ENCODE measurements around the gene ARHGAP10. TPM values are rescaled to one million over a fixed set of nuclear protein-coding genes. Genes with fewer than 3 reads are reported as not detected.

ARHGAP10 gene, protein sequence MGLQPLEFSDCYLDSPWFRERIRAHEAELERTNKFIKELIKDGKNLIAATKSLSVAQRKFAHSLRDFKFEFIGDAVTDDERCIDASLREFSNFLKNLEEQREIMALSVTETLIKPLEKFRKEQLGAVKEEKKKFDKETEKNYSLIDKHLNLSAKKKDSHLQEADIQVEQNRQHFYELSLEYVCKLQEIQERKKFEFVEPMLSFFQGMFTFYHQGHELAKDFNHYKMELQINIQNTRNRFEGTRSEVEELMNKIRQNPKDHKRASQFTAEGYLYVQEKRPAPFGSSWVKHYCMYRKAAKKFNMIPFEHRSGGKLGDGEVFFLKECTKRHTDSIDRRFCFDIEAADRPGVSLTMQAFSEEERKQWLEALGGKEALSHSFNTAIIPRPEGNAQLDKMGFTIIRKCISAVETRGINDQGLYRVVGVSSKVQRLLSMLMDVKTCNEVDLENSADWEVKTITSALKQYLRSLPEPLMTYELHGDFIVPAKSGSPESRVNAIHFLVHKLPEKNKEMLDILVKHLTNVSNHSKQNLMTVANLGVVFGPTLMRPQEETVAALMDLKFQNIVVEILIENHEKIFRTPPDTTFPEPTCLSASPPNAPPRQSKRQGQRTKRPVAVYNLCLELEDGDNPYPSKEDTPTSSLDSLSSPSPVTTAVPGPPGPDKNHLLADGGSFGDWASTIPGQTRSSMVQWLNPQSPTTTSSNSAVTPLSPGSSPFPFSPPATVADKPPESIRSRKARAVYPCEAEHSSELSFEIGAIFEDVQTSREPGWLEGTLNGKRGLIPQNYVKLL
- 100 to 1,000 TPM; 131 to 217 (median 206) TPM for total RNA-seq

DNA sequence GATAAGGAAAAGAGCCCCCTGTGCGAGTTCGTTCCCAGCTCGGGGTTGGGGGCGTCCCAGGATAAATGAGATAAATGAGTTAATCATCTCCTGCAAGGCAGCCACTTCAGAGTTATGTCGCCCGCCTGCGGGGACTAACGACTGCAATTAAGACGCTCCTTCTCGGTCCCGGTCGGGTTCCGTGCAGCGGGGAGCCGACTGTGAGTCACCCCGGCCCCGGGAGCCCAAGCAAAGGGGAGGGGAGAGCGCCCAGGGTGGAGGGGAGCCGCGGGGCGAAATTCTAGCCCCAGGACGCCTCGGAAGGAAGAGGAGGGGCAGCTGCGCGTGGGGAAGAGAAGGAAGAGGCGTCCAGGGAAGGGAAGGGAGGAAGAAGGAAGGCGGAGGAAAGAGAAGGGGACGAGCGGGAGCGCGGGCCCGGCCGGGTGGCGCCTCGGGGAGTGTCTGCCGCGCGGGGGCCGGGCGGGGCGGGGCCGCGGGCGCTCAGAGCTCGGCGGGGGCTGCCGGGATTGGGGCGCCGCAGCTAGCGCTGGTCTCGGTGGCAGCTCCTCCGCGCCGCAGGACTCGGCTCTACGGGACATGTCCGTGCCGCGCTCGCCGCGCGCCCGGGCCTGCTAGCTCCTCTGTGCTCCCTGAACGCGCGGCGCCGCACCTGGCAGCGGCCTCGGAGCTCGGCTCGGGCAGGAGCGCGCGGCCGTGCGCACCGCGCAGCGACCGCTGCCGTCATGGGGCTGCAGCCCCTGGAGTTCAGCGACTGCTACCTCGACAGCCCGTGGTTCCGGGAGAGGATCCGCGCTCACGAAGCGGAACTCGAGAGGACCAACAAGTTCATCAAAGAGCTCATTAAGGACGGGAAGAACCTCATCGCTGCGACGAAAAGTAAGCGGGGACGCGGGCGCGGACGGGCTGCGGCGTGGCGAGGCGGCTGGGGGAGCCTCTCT, at the start of gene ARHGAP10:
TSS of gene ARHGAP10 (plus strand) at position 509 of the 938 bp plus-strand sequence. CDS start at position 723, 214 bp downstream.
- no peaks in the 10 kb centered on the region for H3K36me3 ChIP-seq
- 0 to 1% methylated on average over 70 to 85 of the region's 106 CpGs for WGBS, 2 donors
- peak; percentile 42 to 56 for DNase-seq (ENCODE audit: low spot score in 2 of 2)

DNA sequence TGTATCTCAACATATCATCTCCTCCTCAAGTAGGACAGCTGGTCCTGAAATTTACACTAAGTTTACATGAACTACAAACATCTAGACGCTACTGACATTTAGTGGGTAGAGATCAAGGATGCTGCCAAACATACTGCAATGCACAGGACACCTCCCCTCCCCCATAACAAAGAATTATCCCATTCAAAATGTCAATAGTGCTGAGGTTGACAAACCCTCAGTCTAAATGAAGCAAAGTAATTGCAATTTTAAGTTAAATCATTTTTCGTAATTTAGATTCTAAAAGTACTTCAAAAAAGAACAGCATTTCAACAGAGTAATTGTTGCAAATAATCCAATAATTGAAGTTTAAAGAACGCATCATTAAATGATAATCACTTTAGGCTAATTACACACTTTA, 49.1 kb upstream of the ARHGAP10 start:
- TF ChIP-seq, protein P1, sequence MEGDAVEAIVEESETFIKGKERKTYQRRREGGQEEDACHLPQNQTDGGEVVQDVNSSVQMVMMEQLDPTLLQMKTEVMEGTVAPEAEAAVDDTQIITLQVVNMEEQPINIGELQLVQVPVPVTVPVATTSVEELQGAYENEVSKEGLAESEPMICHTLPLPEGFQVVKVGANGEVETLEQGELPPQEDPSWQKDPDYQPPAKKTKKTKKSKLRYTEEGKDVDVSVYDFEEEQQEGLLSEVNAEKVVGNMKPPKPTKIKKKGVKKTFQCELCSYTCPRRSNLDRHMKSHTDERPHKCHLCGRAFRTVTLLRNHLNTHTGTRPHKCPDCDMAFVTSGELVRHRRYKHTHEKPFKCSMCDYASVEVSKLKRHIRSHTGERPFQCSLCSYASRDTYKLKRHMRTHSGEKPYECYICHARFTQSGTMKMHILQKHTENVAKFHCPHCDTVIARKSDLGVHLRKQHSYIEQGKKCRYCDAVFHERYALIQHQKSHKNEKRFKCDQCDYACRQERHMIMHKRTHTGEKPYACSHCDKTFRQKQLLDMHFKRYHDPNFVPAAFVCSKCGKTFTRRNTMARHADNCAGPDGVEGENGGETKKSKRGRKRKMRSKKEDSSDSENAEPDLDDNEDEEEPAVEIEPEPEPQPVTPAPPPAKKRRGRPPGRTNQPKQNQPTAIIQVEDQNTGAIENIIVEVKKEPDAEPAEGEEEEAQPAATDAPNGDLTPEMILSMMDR (IDR thresholded peaks at IDR 0.05) = no peak
- TF ChIP-seq EP300 (IDR thresholded peaks at IDR 0.05) (no peak), POLR2A (IDR thresholded peaks at IDR 0.05) (no peak)
- 42 to 50% methylated on average over 3 of the region's 3 CpGs for WGBS, 2 donors
- Histone ChIP-seq H3K9me3 (no peaks in the 10 kb centered on the region), H3K27me3 (no peaks in the 10 kb centered on the region), H3K36me3 (peaks cover 0 to 18% (median 0%) of the 10 kb centered on the region in 3 donors), H3K4me3 (peak overlapping the region; percentile 43 to 94 (median 76)), H3K27ac (peak overlapping the region in 3 of 4 donors; percentile 76 to 97 (median 94)), H3K4me1 (peaks cover 0 to 13% (median 2%) of the 10 kb centered on the region in 4 donors)
- no peak for DNase-seq (ENCODE audit: low spot score in 2 of 2)

More for the DNA sequence above, at the start of gene ARHGAP10:
- Histone ChIP-seq H3K4me1 (peaks cover 0 to 32% (median 6%) of the 10 kb centered on the region in 4 donors), H3K9me3 (no peaks in the 10 kb centered on the region), H3K4me3 (peak within 1 kb of the TSS; percentile 63 to 89 (median 74)), H3K27me3 (no peaks in the 10 kb centered on the region), H3K27ac (peak within 1 kb of the TSS; percentile 90 to 97 (median 94))
- peak in 1 of 2 donors; percentile 81 for TF ChIP-seq EP300 (IDR thresholded peaks at IDR 0.05)
- TF ChIP-seq, protein P1 (IDR thresholded peaks at IDR 0.05) = peak in 1 of 5 experiments; percentile 14
- peak in 1 of 2 donors; percentile 73 for TF ChIP-seq POLR2A (IDR thresholded peaks at IDR 0.05)

DNA sequence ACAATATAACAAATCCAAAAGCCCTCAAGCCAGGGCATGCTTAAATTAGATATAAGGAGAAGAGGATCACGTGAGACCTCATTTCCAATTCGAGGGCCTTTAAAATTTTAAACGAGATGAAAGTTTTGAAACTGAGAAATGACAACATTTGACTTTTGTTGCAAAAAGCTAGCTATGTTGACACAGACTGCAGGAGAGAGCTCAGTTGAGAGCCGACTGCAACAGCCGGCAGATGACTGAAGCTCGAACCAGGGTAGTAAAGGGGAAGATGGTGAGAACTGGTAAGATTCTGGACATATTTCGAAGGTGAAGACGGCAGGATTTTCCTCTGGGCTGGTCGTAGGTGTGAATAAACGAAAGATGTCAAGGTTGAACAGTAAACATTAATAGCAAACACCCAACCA, 48.7 kb upstream of the ARHGAP10 start:
- no peaks in the 10 kb centered on the region for H3K9me3 ChIP-seq
- peaks cover 0 to 13% (median 2%) of the 10 kb centered on the region in 4 donors for H3K4me1 ChIP-seq
- peak in 1 of 2 donors; percentile 23 for DNase-seq (ENCODE audit: low spot score in 2 of 2)
- 2 to 3% methylated on average over 10 of the region's 10 CpGs for WGBS, 2 donors
- H3K27me3 ChIP-seq = no peaks in the 10 kb centered on the region
- peak overlapping the region; percentile 76 to 97 (median 91) for H3K27ac ChIP-seq
- TF ChIP-seq EP300 (IDR thresholded peaks at IDR 0.05) = peak in 1 of 2 donors; percentile 23
- peak; percentile 12 to 32 for TF ChIP-seq POLR2A (IDR thresholded peaks at IDR 0.05)
- TF ChIP-seq, protein P1 (IDR thresholded peaks at IDR 0.05) = no peak
- peaks cover 0 to 18% (median 0%) of the 10 kb centered on the region in 3 donors for H3K36me3 ChIP-seq
- peak overlapping the region; percentile 43 to 94 (median 76) for H3K4me3 ChIP-seq

DNA sequence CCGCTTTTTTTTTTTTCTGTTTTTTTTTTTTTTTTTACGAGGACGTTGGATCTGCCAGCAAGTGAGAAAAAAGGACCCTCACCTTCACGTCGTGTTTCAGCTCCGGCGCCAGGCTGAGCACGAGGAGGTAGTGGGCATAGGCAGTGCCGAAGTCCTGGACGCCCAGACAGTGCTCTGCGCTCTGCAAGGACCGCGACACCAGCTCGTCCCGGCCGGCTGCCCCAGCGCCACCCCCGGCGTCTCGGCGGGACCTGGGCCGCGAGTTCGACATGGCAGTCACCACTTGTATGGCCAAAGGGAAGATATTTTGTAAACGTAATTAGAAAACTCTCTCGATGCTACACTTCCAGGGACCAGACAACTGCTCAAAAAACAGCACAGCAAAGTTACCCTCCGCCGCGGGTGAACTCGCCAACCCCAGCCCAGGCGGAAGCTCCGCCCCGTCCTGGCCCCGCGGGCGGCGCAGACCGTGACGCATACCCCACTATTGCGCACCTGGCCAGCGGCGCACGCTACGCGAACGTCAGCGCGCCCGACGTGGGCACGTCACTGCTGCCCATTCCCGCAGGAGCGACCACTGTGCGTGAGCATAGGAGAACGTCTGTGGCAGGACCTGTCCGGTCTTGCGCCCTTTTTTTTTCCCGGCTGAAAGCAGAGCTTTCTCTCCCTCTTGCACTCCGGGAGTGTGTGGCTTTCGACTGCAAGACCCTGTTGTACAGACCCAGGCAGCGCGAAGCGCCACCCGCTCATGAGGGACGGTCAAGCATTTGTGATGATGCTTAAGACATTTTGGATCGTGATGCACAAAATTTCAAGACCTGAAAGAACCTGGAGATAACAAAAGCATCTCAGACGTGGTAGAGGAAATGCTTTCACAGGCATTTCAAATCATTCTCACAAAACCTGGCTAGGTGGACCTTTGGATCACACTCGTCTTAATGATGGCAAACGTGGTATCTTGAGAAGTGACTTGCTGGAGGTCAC, 47.9 kb upstream of the ARHGAP10 start, which contains the start of gene PRMT9:
TSS of gene PRMT9 (minus strand) at position 447 of the 984 bp plus-strand sequence. CDS start at position 271, 176 bp downstream.
- 0% methylated on average over 68 to 69 of the region's 69 CpGs for WGBS, 2 donors
- H3K36me3 ChIP-seq = peaks cover 0 to 10% (median 0%) of the 10 kb centered on the region in 3 donors
- peak within 1 kb of the TSS; percentile 76 to 97 (median 91) for H3K27ac ChIP-seq
- TF ChIP-seq, protein P1 (IDR thresholded peaks at IDR 0.05) = no peak
- TF ChIP-seq POLR2A (IDR thresholded peaks at IDR 0.05) = peak; percentile 75 to 90
- TF ChIP-seq EP300 (IDR thresholded peaks at IDR 0.05) = peak; percentile 96 to 99
- no peaks in the 10 kb centered on the region for H3K27me3 ChIP-seq
- H3K9me3 ChIP-seq = no peaks in the 10 kb centered on the region
- peak within 1 kb of the TSS; percentile 43 to 94 (median 76) for H3K4me3 ChIP-seq
- H3K4me1 ChIP-seq = peaks cover 0 to 13% (median 2%) of the 10 kb centered on the region in 4 donors
- peak; percentile 79 for DNase-seq (ENCODE audit: low spot score in 2 of 2)
